ENCODE measurements around the gene ATG16L1.

The ATG16L1 gene

GRCh38 chr2:233271693-233272092 lies 20.2 kb downstream of the ATG16L1 start:
- Histone ChIP-seq H3K9me3 (ENCODE audit: control insufficient read depth in 2 of 2, low read length in 2 of 2) (no peaks in the 10 kb centered on the region), H3K4me1 (ENCODE audit: control insufficient read depth, insufficient read depth, low read length) (no peaks in the 10 kb centered on the region), H3K4me3 (ENCODE audit: low read length in 2 of 2) (no peak overlapping the region), H3K27me3 (ENCODE audit: control insufficient read depth in 1 of 2, insufficient read depth in 2 of 2, low read length in 2 of 2) (no peaks in the 10 kb centered on the region), H3K36me3 (ENCODE audit: control insufficient read depth in 2 of 2, insufficient read depth in 2 of 2, low read length in 2 of 2) (peaks cover 54 to 70% of the 10 kb centered on the region in 2 donors), H3K27ac (ENCODE audit: low read length) (no peak overlapping the region), H3K9ac (ENCODE audit: low read length in 2 of 2) (no peak overlapping the region)

GRCh38 chr2:233273120-233273519 lies 21.6 kb downstream of the ATG16L1 start:
- peaks cover 56 to 71% of the 10 kb centered on the region in 2 donors for H3K36me3 ChIP-seq (ENCODE audit: control insufficient read depth in 2 of 2, insufficient read depth in 2 of 2, low read length in 2 of 2)
- no peaks in the 10 kb centered on the region for H3K4me1 ChIP-seq (ENCODE audit: control insufficient read depth, insufficient read depth, low read length)
- H3K9ac ChIP-seq (ENCODE audit: low read length in 2 of 2) = no peak overlapping the region
- H3K4me3 ChIP-seq (ENCODE audit: low read length in 2 of 2) = no peak overlapping the region
- no peak overlapping the region for H3K27ac ChIP-seq (ENCODE audit: low read length)
- H3K9me3 ChIP-seq (ENCODE audit: control insufficient read depth in 2 of 2, low read length in 2 of 2) = no peaks in the 10 kb centered on the region
- H3K27me3 ChIP-seq (ENCODE audit: control insufficient read depth in 1 of 2, insufficient read depth in 2 of 2, low read length in 2 of 2) = no peaks in the 10 kb centered on the region

GRCh38 chr2:233275223-233275622 lies 23.8 kb downstream of the ATG16L1 start:
- Histone ChIP-seq H3K4me3 (ENCODE audit: low read length in 2 of 2) (no peak overlapping the region), H3K27me3 (ENCODE audit: control insufficient read depth in 1 of 2, insufficient read depth in 2 of 2, low read length in 2 of 2) (no peaks in the 10 kb centered on the region), H3K27ac (ENCODE audit: low read length) (no peak overlapping the region), H3K9me3 (ENCODE audit: control insufficient read depth in 2 of 2, low read length in 2 of 2) (no peaks in the 10 kb centered on the region), H3K9ac (ENCODE audit: low read length in 2 of 2) (no peak overlapping the region), H3K4me1 (ENCODE audit: control insufficient read depth, insufficient read depth, low read length) (no peaks in the 10 kb centered on the region), H3K36me3 (ENCODE audit: control insufficient read depth in 2 of 2, insufficient read depth in 2 of 2, low read length in 2 of 2) (peaks cover 61 to 75% of the 10 kb centered on the region in 2 donors)

GRCh38 chr2:233278921-233279320 lies 27.4 kb downstream of the ATG16L1 start:
- H3K4me3 ChIP-seq (ENCODE audit: low read length in 2 of 2) = no peak overlapping the region
- no peaks in the 10 kb centered on the region for H3K4me1 ChIP-seq (ENCODE audit: control insufficient read depth, insufficient read depth, low read length)
- no peak overlapping the region for H3K27ac ChIP-seq (ENCODE audit: low read length)
- H3K27me3 ChIP-seq (ENCODE audit: control insufficient read depth in 1 of 2, insufficient read depth in 2 of 2, low read length in 2 of 2) = no peaks in the 10 kb centered on the region
- no peaks in the 10 kb centered on the region for H3K9me3 ChIP-seq (ENCODE audit: control insufficient read depth in 2 of 2, low read length in 2 of 2)
- H3K36me3 ChIP-seq (ENCODE audit: control insufficient read depth in 2 of 2, insufficient read depth in 2 of 2, low read length in 2 of 2) = peaks cover 54 to 58% of the 10 kb centered on the region in 2 donors
- H3K9ac ChIP-seq (ENCODE audit: low read length in 2 of 2) = no peak overlapping the region

- Histone ChIP-seq H3K27me3 (ENCODE audit: control insufficient read depth in 1 of 2, insufficient read depth in 2 of 2, low read length in 2 of 2) (no peaks in the 10 kb centered on the region), H3K9ac (ENCODE audit: low read length in 2 of 2) (no peak overlapping the region), H3K36me3 (ENCODE audit: control insufficient read depth in 2 of 2, insufficient read depth in 2 of 2, low read length in 2 of 2) (peaks cover 49 to 51% of the 10 kb centered on the region in 2 donors), H3K9me3 (ENCODE audit: control insufficient read depth in 2 of 2, low read length in 2 of 2) (no peaks in the 10 kb centered on the region), H3K27ac (ENCODE audit: low read length) (no peak overlapping the region), H3K4me1 (ENCODE audit: control insufficient read depth, insufficient read depth, low read length) (no peaks in the 10 kb centered on the region), H3K4me3 (ENCODE audit: low read length in 2 of 2) (no peak overlapping the region)
These were observed 28.7 kb downstream of the ATG16L1 start for GRCh38 chr2:233280114-233280693.

- Histone ChIP-seq H3K27ac (ENCODE audit: low read length) (no peak overlapping the region), H3K4me3 (ENCODE audit: low read length in 2 of 2) (no peak overlapping the region), H3K4me1 (ENCODE audit: control insufficient read depth, insufficient read depth, low read length) (no peaks in the 10 kb centered on the region), H3K36me3 (ENCODE audit: control insufficient read depth in 2 of 2, insufficient read depth in 2 of 2, low read length in 2 of 2) (peaks cover 50% of the 10 kb centered on the region in 2 donors), H3K9me3 (ENCODE audit: control insufficient read depth in 2 of 2, low read length in 2 of 2) (no peaks in the 10 kb centered on the region), H3K27me3 (ENCODE audit: control insufficient read depth in 1 of 2, insufficient read depth in 2 of 2, low read length in 2 of 2) (no peaks in the 10 kb centered on the region), H3K9ac (ENCODE audit: low read length in 2 of 2) (no peak overlapping the region)
These were observed 30.1 kb downstream of the ATG16L1 start for GRCh38 chr2:233281553-233281952.

GRCh38 chr2:233281992-233282603 lies 30.6 kb downstream of the ATG16L1 start:
- Histone ChIP-seq H3K4me3 (ENCODE audit: low read length in 2 of 2) (no peak overlapping the region), H3K9ac (ENCODE audit: low read length in 2 of 2) (no peak overlapping the region), H3K27ac (ENCODE audit: low read length) (no peak overlapping the region), H3K27me3 (ENCODE audit: control insufficient read depth in 1 of 2, insufficient read depth in 2 of 2, low read length in 2 of 2) (no peaks in the 10 kb centered on the region), H3K36me3 (ENCODE audit: control insufficient read depth in 2 of 2, insufficient read depth in 2 of 2, low read length in 2 of 2) (peaks cover 49 to 50% of the 10 kb centered on the region in 2 donors), H3K9me3 (ENCODE audit: control insufficient read depth in 2 of 2, low read length in 2 of 2) (no peaks in the 10 kb centered on the region), H3K4me1 (ENCODE audit: control insufficient read depth, insufficient read depth, low read length) (no peaks in the 10 kb centered on the region)

- no peak overlapping the region for H3K27ac ChIP-seq (ENCODE audit: low read length)
These were observed 34.4 kb downstream of the ATG16L1 start for GRCh38 chr2:233285921-233286320.

GRCh38 chr2:233287871-233288270 lies 36.4 kb downstream of the ATG16L1 start:
- H3K4me1 ChIP-seq (ENCODE audit: control insufficient read depth, insufficient read depth, low read length) = peaks cover 5% of the 10 kb centered on the region
- H3K9me3 ChIP-seq (ENCODE audit: control insufficient read depth in 2 of 2, low read length in 2 of 2) = no peaks in the 10 kb centered on the region
- peaks cover 58 to 61% of the 10 kb centered on the region in 2 donors for H3K36me3 ChIP-seq (ENCODE audit: control insufficient read depth in 2 of 2, insufficient read depth in 2 of 2, low read length in 2 of 2)
- H3K4me3 ChIP-seq (ENCODE audit: low read length in 2 of 2) = no peak overlapping the region
- no peak overlapping the region for H3K27ac ChIP-seq (ENCODE audit: low read length)
- H3K27me3 ChIP-seq (ENCODE audit: control insufficient read depth in 1 of 2, insufficient read depth in 2 of 2, low read length in 2 of 2) = no peaks in the 10 kb centered on the region
- H3K9ac ChIP-seq (ENCODE audit: low read length in 2 of 2) = no peak overlapping the region

More at GRCh38 chr2:233285921-233286320, 34.4 kb downstream of the ATG16L1 start:
- peaks cover 5% of the 10 kb centered on the region for H3K4me1 ChIP-seq (ENCODE audit: control insufficient read depth, insufficient read depth, low read length)
- no peaks in the 10 kb centered on the region for H3K9me3 ChIP-seq (ENCODE audit: control insufficient read depth in 2 of 2, low read length in 2 of 2)
- no peak overlapping the region for H3K4me3 ChIP-seq (ENCODE audit: low read length in 2 of 2)
- H3K9ac ChIP-seq (ENCODE audit: low read length in 2 of 2) = no peak overlapping the region
- H3K27me3 ChIP-seq (ENCODE audit: control insufficient read depth in 1 of 2, insufficient read depth in 2 of 2, low read length in 2 of 2) = no peaks in the 10 kb centered on the region
- H3K36me3 ChIP-seq (ENCODE audit: control insufficient read depth in 2 of 2, insufficient read depth in 2 of 2, low read length in 2 of 2) = peaks cover 46 to 54% of the 10 kb centered on the region in 2 donors

- H3K9me3 ChIP-seq (ENCODE audit: control insufficient read depth in 2 of 2, low read length in 2 of 2) = no peaks in the 10 kb centered on the region
- H3K4me3 ChIP-seq (ENCODE audit: low read length in 2 of 2) = no peak overlapping the region
- peaks cover 63 to 65% of the 10 kb centered on the region in 2 donors for H3K36me3 ChIP-seq (ENCODE audit: control insufficient read depth in 2 of 2, insufficient read depth in 2 of 2, low read length in 2 of 2)
- no peaks in the 10 kb centered on the region for H3K27me3 ChIP-seq (ENCODE audit: control insufficient read depth in 1 of 2, insufficient read depth in 2 of 2, low read length in 2 of 2)
- no peak overlapping the region for H3K27ac ChIP-seq (ENCODE audit: low read length)
- H3K9ac ChIP-seq (ENCODE audit: low read length in 2 of 2) = no peak overlapping the region
- H3K4me1 ChIP-seq (ENCODE audit: control insufficient read depth, insufficient read depth, low read length) = peaks cover 5% of the 10 kb centered on the region
These were observed 37.2 kb downstream of the ATG16L1 start for GRCh38 chr2:233288663-233289062.

GRCh38 chr2:233289648-233290047 lies 38.2 kb downstream of the ATG16L1 start:
- H3K4me3 ChIP-seq (ENCODE audit: low read length in 2 of 2) = no peak overlapping the region
- H3K4me1 ChIP-seq (ENCODE audit: control insufficient read depth, insufficient read depth, low read length) = peaks cover 5% of the 10 kb centered on the region
- H3K27ac ChIP-seq (ENCODE audit: low read length) = no peak overlapping the region
- H3K9me3 ChIP-seq (ENCODE audit: control insufficient read depth in 2 of 2, low read length in 2 of 2) = no peaks in the 10 kb centered on the region
- H3K36me3 ChIP-seq (ENCODE audit: control insufficient read depth in 2 of 2, insufficient read depth in 2 of 2, low read length in 2 of 2) = peaks cover 70 to 73% of the 10 kb centered on the region in 2 donors
- no peaks in the 10 kb centered on the region for H3K27me3 ChIP-seq (ENCODE audit: control insufficient read depth in 1 of 2, insufficient read depth in 2 of 2, low read length in 2 of 2)
- H3K9ac ChIP-seq (ENCODE audit: low read length in 2 of 2) = no peak overlapping the region

Measured in stomach smooth muscle (tissue), 2 donors.